GM18951 (cell line): ENCODE measurements around the gene ITPK1.

ENCODE experiments used
- POLR2A ChIP-seq: IDR thresholded peaks from 4 replicates; pipeline ENCODE4 v1.6.1; 2011; ENCODE audit warnings: mild to moderate bottlenecking; ENCODE audit not compliant: insufficient read length, insufficient read depth; ENCODE audit errors: extremely low read depth
- in situ Hi-C: fragments of 300-500 bp; cut with MboI; formaldehyde crosslinking; loops from one replicate; pipeline ENCODE4 v1.12.0; 2022; ENCODE audit warnings: low sequenced_read_pairs, mixed read lengths, inconsistent platforms; ENCODE audit not compliant: unreplicated experiment

Gene ITPK1

DNA sequence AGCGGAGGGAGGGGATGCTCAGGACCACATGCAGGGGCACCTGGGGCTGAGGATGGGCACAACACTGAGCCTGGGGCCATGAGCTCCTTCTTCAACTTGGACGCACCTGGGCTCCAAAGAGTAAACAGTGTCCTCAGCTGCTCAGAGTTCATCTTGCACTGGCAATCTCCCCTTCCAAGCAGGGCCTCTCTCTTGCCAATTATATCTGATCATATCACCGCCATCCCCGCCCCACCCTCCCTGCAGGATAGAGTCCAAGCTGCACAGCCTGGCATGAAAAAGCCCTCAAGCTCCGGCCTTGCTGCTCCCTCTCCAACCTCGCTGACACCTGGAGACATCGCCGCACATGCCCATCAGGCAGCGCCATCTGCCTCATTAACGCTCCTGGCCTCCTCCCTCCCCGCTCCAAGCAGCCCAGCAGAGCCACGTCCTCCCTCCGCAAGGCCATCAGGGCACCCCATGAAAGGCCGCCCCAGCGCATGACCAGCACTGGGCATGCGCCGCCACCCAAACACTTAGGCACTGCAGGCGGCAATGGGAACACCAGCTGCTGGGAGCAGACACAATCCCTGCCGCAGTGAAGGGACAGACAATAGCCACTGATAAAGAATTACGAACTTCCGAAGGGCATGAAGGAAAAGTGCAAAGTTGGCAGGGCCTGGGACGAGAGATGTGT, 103.9 kb downstream of the ITPK1 start:
- TF ChIP-seq POLR2A, result no peak
- in situ Hi-C loops, result no loop called here

DNA sequence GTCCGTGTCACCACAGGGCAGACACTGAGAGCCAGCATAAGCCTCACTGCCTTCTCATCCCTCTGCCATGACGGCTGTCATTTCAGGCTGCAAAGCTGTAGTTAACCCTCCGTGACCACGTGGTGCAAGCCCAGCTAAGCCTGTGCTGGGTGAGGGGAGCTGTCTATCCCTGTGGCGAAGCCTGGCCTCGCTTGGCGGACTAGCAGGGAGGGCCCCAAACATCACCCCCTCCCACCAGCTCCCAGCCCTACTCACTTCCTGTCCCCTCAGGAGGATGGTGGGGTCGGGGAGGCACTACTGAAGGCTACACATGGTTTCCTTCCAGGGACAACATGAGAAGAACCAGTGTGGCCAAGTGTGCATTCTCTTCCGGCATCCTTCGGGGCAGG, 104.6 kb downstream of the ITPK1 start:
- no peak for TF ChIP-seq POLR2A
- in situ Hi-C loops, result no loop called here

DNA sequence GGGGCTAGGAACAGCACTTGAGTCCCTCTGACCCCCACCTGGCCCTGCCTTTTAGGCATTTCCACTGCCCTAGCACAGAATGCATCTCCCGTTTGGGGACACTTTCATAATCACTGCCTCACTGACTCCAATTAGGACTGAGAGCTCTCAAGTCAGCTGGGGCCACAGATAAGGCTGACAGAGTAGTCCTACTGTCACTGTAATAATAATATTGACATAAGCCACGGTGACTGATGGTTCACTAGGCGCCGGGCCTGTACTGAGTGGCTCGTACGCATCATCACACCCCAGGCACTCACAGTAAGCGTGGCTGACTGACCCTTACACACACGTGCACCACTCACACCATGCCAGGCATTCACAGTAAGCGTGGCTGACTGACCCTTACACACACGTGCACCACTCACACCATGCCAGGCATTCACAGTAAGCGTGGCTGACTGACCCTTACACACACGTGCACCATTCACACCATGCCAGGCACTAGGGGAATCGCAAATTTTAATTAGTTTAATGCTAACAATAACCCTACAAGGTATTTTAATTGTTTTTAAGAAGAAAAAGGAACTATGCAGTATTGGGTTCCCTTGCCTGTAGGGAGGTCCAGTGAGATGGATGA, 105.1 kb downstream of the ITPK1 start:
- in situ Hi-C loops, result no loop called here
- TF ChIP-seq POLR2A, result no peak

DNA sequence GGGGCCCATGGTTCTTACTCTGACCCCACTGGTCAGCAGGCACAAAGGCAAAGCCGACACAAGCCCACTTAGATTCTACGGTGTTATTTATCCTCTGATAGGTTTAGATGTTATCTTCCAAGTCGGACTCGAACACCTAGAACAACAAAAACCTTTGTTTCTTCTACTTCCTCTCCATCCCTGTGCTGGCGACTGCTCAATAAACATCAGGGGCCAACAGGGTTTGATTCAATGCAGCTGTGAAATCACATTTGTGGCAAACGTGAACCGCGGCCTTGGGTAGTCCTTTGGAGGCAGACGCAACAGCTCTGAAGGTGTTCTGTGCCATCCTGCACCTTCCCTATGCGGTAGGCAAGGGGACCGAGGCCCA, 105.6 kb downstream of the ITPK1 start:
- no peak for TF ChIP-seq POLR2A
- in situ Hi-C loops, result no loop called here

DNA sequence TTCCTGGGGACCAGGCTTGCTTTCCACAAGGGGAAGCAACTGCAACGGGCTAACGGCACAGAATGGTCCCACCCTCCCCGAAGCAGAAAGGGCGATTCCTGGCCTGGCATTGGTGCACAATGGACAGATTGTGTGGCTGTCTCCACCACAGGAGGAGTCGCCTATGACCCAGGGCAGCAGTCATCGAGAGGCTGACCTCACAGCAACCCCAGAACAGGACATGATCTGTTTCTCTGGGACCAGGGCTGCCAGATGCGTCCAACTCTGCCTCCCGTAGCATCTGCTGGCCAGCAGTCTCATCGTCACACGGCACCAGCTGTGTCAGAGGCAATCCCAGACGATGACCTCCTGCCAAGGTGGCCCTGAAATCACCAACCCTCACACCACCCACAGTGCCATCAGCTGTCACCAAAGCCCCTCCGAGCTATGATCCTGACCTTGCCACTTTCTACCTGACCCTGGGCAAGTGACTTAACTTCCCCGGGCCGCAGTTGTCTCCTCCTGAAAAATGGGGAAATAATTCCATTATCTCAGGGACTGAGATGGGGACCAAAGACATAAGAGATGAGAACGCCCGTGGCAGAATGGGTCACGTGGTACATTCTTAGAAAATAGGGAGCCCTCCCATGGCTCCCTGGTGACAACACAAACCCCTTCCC, 106.1 kb downstream of the ITPK1 start:
- in situ Hi-C loops, result no loop called here
- no peak for TF ChIP-seq POLR2A

DNA sequence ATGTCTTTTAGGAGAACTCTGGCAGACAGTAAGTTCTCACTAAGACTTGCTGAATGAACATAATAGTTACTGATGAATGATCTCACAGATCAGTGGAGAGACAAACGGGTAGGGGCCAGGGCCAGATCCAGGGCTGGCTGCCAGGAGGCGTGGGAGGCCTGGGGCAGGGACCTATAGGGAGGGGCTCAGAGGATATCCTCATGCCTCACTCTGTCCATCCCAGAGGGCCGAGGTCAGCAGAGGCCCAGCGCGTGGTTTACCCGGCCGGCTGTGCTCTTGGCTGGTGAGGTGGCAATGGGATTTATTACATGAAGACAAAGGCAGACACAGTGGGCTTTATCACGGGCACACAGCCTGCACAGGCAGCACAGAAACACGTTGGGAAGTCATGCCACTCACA, 107.3 kb downstream of the ITPK1 start:
- in situ Hi-C loops, result no loop called here
- no peak for TF ChIP-seq POLR2A

DNA sequence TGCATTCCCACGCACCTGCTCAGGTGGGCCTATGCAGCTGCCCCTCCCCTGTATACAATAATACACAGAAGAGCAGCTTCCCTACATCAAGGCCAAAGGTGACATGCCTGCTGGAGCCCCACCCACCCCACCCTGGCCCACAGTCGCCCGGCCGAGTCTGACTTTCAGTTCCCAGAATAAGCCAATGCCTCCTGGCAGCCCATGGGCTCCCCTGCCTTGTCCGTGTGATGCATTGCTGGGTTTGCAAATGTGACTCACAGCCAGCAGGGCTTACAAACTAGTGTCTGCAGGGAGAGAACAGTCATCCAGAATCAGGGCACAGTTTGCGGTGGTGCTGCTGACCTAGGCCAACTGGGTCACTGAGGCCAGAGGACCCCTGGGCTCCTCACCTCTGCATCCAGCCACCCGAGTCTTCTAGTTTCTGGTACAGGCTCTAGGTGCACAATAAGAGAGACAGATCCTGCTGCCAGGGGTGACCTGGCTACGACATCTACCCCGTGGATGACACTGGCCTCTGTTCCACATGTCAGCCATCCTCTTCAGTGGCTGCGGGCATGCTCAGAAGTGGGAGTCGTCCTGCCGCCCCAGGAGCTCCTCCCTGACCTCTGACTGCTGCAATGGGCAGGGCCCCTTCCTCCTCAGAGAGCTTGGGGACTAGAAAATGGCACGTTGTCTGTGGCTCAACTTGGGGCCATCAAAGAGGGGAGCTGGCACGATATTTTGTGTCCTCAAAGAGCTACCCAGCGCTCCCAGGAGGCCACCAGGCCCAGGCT, 108.3 kb downstream of the ITPK1 start:
- no peak for TF ChIP-seq POLR2A
- in situ Hi-C loops, result no loop called here

DNA sequence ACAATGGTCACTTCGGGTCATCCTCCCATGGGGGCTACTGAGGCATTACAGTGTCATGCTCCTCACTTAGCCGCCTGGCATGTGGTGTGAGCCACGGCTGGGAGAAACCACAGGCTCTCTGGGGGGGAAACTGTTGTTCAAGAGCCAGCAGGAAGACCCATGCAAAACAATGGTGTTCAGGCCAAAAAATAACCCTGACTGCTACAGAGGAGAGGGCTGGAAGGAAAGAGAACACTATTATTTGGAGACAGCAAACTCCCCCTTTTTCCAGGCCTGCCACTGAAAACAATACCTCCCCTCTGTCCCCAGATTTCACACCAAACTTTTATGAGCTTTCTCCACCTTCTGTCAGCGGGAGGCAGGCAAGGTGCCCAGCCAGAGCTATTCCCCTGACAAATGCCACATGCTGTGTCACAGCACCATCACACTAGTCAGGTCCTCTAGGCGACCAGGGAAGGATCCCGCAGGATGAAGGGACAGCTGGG, 109.1 kb downstream of the ITPK1 start:
- TF ChIP-seq POLR2A, result no peak
- in situ Hi-C loops, result no loop called here

DNA sequence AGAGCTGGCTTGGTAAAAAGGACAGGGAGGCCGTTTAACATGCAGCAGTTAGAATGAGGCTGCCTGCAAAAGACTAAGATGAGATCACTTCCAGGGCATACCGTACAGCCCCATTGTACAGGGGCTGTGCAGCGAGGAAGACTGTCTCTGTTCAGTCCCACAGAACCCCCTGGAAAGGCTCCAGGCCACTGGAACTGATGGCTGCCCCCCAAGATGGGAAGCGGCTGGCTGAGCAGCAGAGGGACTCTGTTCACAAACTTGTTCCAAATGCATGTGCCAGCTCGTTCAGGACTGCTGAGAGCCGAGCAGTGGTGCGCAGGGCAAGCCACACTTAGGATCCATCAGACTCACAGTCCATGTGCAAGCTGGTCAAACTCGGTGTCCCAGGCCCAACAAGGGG, 109.9 kb downstream of the ITPK1 start:
- in situ Hi-C loops, result no loop called here
- no peak for TF ChIP-seq POLR2A

DNA sequence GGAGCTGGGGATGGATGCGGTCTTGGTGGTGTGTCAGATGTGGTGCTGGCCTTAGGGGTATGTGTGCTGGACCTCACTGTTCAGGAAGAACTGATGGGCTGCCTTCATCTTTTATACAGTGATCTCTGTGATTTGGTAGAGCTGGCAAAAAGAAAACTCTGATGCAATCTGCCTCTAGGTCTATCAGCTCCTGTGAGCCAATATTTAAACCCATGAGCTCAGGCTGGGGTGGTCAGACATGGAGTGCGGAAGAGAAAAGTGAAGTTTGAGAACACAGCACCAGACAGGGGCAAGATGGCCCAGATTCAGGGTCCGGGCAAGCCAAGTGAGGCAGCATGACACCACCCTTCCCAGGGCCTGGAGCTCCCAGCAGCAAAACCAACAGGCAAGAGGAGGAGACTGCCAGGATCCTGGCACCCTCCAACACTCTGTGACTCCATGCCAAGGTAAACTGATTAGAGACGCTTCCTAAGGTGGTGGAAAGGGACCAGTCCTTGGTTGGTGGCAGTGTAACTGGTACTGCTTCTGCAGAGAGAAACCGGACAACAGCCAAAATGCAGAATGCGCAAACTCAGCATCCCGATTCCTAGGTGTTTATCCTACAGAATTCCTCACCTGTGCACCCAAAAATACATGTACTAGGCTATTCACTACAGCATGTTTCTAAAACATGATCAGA, 110.5 kb downstream of the ITPK1 start:
- no peak for TF ChIP-seq POLR2A
- in situ Hi-C loops, result no loop called here

DNA sequence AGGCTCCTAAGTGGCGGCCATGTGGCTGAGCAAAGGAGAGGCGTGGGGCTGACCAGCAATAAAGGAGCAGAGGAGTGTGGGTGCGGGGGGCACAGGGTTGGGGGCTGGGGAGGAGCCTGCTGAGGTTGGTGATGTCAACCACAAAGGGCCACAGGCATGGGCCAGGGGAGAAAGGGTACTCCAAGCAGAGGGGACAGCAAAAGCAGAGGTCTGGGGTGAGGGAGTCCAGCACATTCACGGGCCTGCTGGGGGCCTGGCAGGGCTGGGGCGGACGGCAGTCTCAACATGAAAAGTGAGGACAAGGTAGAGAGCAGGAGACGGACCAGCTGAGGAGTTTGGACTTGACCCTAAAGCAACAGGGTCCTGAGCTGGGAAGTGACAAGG, 111.0 kb downstream of the ITPK1 start:
- no peak for TF ChIP-seq POLR2A
- in situ Hi-C loops, result no loop called here

DNA sequence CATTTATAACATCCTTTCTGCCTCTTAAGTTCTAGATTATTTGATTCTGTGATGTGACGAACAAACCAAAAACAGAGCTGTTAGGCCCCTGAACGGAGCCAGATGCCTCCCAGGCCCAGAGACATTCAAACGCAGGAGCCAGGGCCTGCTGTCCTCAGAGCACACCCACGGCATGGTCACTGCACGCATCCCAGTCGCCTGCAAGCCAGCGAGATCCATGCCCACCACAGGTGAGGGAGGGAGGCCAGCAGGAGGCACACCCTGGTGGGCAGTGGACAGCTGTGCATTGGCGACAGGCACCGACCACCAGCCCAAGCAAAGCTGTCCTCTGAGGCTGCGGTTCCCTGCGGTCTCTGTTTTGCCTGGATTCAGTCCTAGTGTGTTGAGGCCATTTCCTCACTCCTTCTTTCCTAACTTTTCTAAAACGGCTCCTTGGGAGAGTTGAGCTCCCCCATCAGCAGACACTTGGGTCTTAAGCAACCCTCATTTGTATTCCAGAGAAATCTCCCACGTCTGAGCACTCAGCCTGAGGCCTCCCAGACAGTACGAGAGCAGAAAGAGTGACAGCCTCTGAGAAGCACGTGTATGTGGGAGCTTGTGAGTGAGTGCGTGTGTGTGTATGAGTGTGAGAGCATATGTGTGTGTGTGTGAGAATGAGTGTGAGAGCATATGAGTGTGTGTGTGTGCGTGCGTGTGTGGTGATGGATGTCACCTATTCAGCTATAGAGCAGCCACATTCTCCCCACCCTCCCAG, 111.6 kb downstream of the ITPK1 start:
- in situ Hi-C loops, result no loop called here
- TF ChIP-seq POLR2A, result no peak
